Parathyroid adenoma (tissue), 2 donors: Measurements from ENCODE around the gene PLIN4.

ENCODE experiments used
- H2AFZ ChIP-seq: fragments of 300-600 bp; sonication (generic); one replicate; pipeline ENCODE4 v1.7.0; 2017; ENCODE audit warnings: antibody characterized with exemption, mild to moderate bottlenecking
- H3K27ac ChIP-seq: fragments of 300-600 bp; sonication (generic); one replicate; pipeline ENCODE4 v1.7.0; 2017
- H3K27me3 ChIP-seq: fragments of 300-600 bp; sonication (generic); one replicate; pipeline ENCODE4 v1.7.0; 2017; ENCODE audit warnings: low read length; ENCODE audit not compliant: control insufficient read depth, insufficient read depth
- H3K36me3 ChIP-seq: fragments of 300-600 bp; sonication (generic); one replicate; pipeline ENCODE4 v1.7.0; 2017; ENCODE audit warnings: low read length; ENCODE audit not compliant: control insufficient read depth, insufficient read depth
- H3K4me1 ChIP-seq: fragments of 300-600 bp; sonication (generic); one replicate; pipeline ENCODE4 v1.7.0; 2017; ENCODE audit warnings: control low read depth
- H3K4me2 ChIP-seq: fragments of 300-600 bp; sonication (generic); one replicate; pipeline ENCODE4 v1.7.0; 2017; ENCODE audit warnings: low read length
- H3K4me3 ChIP-seq: fragments of 300-600 bp; sonication (generic); one replicate; pipeline ENCODE4 v1.7.0; 2017; ENCODE audit warnings: low read depth, low read length
- H3K79me2 ChIP-seq: fragments of 300-600 bp; sonication (generic); one replicate; pipeline ENCODE4 v1.7.0; 2017; ENCODE audit warnings: control low read depth
- H3K9ac ChIP-seq: fragments of 300-600 bp; sonication (generic); one replicate; pipeline ENCODE4 v1.7.0; 2017; ENCODE audit warnings: mild to moderate bottlenecking
- H3K9me3 ChIP-seq: fragments of 300-600 bp; sonication (generic); one replicate; pipeline ENCODE4 v1.7.0; 2017; ENCODE audit warnings: low read length; ENCODE audit not compliant: control insufficient read depth
- TF ChIP-seq, protein P1 (sequence below): fragments of 300-600 bp; sonication (generic); IDR thresholded peaks from one replicate; pipeline ENCODE4 v1.7.0; 2017; ENCODE audit warnings: antibody characterized with exemption, mild to moderate bottlenecking
- donor health status: primary hyperparathyroidism.

Gene PLIN4

DNA sequence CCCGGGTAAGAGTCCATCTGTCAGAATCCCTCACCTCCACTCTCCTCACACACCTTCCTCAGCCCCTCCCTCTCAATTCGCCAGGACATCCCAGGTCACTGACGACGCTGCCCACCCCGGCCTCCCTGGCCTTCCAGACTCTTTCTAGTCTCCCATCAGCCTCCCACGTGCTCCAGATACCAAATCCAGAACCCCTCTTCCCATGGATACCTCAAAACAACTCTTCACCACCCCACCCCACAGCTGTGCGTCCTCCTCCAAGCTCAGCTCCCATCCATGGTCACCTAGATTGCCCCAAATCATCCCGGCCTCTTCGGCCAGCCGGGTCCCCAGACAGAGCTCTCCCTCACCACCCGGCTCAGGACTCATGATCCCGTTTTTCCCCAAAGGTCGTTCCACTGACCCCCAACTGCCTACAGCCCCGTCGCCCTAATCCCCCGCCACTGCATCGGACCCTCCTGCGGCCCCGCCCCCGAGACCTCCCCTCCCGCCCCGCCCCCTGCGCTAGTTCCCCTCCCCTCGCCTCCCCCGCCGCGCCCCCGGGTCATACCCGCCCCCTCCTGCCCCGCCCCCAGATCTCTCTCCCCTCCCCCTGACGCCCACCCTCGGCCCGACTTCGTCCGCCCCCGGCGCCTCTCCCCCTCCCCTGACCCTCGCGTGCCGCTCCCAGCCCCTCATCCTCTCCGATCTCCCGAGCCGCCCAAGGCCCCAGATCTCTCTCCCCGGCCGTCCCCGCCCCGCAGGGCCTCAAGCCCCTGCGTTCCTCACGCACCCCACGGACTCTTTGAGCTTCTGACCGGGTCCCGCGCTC is 61.2 kb downstream of the PLIN4 start:
- Histone ChIP-seq H3K9me3 (no peaks in the 10 kb centered on the region), H3K27me3 (no peaks in the 10 kb centered on the region), H2AFZ (peak overlapping the region; percentile 70), H3K4me1 (peaks cover 10% of the 10 kb centered on the region), H3K79me2 (peaks cover 16% of the 10 kb centered on the region), H3K4me2 (peak overlapping the region; percentile 77), H3K27ac (peak overlapping the region; percentile 80), H3K36me3 (no peaks in the 10 kb centered on the region), H3K4me3 (peak overlapping the region; percentile 71), H3K9ac (peak overlapping the region; percentile 61)
- TF ChIP-seq, protein P1, sequence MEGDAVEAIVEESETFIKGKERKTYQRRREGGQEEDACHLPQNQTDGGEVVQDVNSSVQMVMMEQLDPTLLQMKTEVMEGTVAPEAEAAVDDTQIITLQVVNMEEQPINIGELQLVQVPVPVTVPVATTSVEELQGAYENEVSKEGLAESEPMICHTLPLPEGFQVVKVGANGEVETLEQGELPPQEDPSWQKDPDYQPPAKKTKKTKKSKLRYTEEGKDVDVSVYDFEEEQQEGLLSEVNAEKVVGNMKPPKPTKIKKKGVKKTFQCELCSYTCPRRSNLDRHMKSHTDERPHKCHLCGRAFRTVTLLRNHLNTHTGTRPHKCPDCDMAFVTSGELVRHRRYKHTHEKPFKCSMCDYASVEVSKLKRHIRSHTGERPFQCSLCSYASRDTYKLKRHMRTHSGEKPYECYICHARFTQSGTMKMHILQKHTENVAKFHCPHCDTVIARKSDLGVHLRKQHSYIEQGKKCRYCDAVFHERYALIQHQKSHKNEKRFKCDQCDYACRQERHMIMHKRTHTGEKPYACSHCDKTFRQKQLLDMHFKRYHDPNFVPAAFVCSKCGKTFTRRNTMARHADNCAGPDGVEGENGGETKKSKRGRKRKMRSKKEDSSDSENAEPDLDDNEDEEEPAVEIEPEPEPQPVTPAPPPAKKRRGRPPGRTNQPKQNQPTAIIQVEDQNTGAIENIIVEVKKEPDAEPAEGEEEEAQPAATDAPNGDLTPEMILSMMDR: no peak

DNA sequence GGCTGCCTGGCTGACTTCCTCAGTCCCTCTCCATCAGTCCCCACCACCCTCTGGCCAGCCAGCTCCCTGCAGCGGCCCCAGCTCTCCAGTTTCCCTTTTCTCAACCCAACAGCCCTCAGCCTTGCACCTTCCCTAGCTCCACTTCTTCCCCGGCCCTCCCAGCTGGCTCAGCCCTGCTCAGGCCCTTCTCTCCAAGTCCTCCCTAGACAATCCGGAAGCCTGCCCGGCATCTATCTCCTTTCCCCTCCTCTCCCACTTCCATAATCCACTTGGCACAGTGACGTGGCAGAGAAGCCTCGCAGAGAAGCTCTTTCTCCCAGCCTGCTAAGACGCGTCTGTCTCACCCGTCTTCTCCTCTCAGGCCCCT is 61.8 kb downstream of the PLIN4 start:
- H3K4me3 ChIP-seq: peak overlapping the region; percentile 71
- TF ChIP-seq, protein P1: no peak
- H3K79me2 ChIP-seq: peaks cover 16% of the 10 kb centered on the region
- H3K4me2 ChIP-seq: peak overlapping the region; percentile 77
- peaks cover 10% of the 10 kb centered on the region for H3K4me1 ChIP-seq
- no peaks in the 10 kb centered on the region for H3K36me3 ChIP-seq
- no peak overlapping the region for H3K9ac ChIP-seq
- peak overlapping the region; percentile 72 for H3K27ac ChIP-seq
- H3K27me3 ChIP-seq: no peaks in the 10 kb centered on the region
- no peaks in the 10 kb centered on the region for H3K9me3 ChIP-seq
- H2AFZ ChIP-seq: peak overlapping the region; percentile 64

DNA sequence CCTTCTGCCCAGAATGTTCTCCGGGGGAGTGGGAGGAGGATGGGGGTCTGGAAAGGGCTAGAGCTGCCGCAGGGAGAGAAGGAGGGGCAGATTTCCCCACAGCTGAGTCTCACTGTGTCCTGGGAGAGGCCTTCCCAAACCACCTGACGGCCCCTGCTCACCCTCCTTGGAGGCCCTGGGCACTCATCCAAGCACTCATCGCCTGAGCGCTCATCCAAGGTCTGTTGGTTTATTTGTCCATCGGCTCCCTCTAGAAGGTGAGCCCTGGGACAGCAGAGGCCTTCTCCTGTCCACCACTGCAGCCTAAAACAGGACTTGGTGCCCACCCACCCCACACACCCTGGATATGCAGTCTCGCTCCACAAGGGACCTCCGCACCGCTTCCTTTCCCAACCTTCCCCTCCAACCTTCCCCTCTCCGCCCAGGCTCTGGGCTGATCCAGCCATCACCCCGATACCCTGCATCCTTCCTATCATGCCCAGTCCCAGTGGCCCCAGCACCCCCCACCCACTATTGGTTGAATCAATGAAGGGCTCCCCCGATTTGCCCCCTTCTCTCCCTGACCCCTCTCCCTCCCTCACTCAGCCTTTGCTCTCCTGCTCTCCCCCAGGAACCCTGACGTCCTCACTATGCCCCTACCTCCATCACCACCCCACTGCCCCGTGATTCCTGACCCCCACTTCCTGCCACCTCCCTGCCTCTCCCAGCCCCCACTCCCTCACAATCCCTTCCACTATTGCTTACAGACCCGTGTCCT is 62.4 kb downstream of the PLIN4 start:
- TF ChIP-seq, protein P1: no peak
- Histone ChIP-seq H2AFZ (no peak overlapping the region), H3K27me3 (no peaks in the 10 kb centered on the region), H3K9ac (no peak overlapping the region), H3K79me2 (peaks cover 16% of the 10 kb centered on the region), H3K4me3 (peak overlapping the region; percentile 71), H3K4me1 (peaks cover 10% of the 10 kb centered on the region), H3K9me3 (no peaks in the 10 kb centered on the region), H3K4me2 (peak overlapping the region; percentile 77), H3K27ac (peak overlapping the region; percentile 72), H3K36me3 (no peaks in the 10 kb centered on the region)

DNA sequence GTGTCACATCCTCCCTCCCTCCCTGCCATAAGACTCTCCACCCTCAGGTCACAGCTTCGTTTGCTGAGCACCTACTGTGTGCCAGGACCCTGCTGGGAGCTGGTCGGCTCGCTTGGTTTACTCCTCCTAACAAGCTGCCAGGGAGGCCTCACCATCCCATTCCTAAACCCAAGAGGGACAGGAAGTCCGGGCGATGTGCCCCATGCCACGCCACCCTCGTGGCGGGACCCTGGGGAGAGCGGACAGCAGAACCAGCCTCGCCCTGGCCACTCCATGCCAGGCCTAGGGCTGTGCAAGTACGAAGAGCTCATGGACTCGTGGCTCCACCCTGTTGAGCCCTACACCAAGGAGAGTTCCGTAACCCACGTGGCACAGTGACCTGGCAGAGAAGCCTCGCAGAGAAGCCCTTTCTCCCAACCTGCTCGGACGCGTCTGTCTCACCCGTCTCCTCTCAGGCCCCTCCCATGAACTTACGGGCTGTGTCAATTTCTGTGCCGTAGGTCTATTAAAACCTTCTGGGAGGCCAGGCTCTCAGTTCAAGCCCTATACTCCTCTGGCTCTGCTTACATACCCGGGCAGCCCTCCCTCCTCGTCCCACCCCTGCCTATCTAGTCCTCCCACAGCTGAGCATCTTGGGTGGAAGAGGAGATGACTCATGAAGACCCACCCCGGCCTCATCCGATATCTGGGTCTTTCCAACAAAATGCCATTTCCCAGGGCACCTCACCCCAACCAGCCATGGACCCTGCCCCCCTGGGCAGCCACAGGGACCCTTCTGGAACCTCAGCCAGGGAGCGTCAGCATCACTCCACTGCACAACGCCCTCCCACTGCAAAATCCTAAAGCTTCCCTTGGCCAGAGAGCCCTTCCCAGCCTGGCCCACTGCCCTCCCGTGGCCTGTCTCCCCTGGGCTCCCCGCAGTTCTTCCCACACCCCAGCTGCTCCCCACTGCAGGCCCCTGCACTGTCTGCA is 63.3 kb downstream of the PLIN4 start:
- H3K9ac ChIP-seq: no peak overlapping the region
- H3K4me2 ChIP-seq: peak overlapping the region; percentile 77
- no peak overlapping the region for H2AFZ ChIP-seq
- no peak overlapping the region for H3K4me3 ChIP-seq
- peaks cover 10% of the 10 kb centered on the region for H3K4me1 ChIP-seq
- TF ChIP-seq, protein P1: no peak
- H3K27me3 ChIP-seq: no peaks in the 10 kb centered on the region
- H3K79me2 ChIP-seq: peaks cover 16% of the 10 kb centered on the region
- H3K9me3 ChIP-seq: no peaks in the 10 kb centered on the region
- H3K36me3 ChIP-seq: no peaks in the 10 kb centered on the region
- peak overlapping the region; percentile 3 for H3K27ac ChIP-seq
